ENCODE measurements around the gene COPS8. TPM values are rescaled to one million over a fixed set of nuclear protein-coding genes. Genes with fewer than 3 reads are reported as not detected.

Gene COPS8
- total and polyA plus RNA-seq, 2 of the 8 experiments (the other 6 are each of a cell fraction or from before 2014, with no cell fraction given): 59.3 to 67.5 TPM

DNA sequence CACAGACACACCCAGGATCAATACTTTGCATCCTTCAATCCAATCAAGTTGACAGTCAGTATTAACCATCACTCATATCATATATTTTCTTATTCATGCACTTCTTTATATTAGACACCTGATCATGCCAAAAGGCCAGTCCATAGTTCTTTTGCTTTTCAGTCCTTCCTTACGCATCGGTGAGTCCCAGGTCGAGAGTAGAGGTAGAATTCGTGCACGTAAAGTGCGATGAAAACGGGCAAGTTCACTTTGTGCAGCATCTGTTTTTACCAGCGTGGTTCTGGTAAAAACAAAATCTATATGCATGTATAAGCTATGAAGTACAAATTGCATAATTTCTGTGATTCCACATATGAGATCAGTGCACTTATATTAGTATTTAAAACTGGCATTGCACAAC is 1.2 kb upstream of the COPS8 start (continued):
- TF ChIP-seq TAF1 (IDR thresholded peaks at IDR 0.05; ENCODE audit: low read depth, low read length): no peak
- no peak for TF ChIP-seq FOSL1 (IDR thresholded peaks at IDR 0.05; ENCODE audit: insufficient read depth, low read depth, low read length)
- TF ChIP-seq, protein P1, sequence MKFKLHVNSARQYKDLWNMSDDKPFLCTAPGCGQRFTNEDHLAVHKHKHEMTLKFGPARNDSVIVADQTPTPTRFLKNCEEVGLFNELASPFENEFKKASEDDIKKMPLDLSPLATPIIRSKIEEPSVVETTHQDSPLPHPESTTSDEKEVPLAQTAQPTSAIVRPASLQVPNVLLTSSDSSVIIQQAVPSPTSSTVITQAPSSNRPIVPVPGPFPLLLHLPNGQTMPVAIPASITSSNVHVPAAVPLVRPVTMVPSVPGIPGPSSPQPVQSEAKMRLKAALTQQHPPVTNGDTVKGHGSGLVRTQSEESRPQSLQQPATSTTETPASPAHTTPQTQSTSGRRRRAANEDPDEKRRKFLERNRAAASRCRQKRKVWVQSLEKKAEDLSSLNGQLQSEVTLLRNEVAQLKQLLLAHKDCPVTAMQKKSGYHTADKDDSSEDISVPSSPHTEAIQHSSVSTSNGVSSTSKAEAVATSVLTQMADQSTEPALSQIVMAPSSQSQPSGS (IDR thresholded peaks at IDR 0.05; ENCODE audit: low read length): no peak
- no peak for TF ChIP-seq SUZ12 (IDR thresholded peaks at IDR 0.05; ENCODE audit: low read length)
- no peak for TF ChIP-seq SP2 (IDR thresholded peaks at IDR 0.05; ENCODE audit: low read length)
- TF ChIP-seq PHF8 (conservative IDR thresholded peaks at IDR 0.05; ENCODE audit: low read depth, low read length): no peak
- no peak for TF ChIP-seq ASH2L (IDR thresholded peaks at IDR 0.05; ENCODE audit: low read length)

All from H1 (cell line).